Keratinocyte (primary cell): Measurements from ENCODE around the gene LUC7L3. TPM values are rescaled to one million over a fixed set of nuclear protein-coding genes. Genes with fewer than 3 reads are reported as not detected.

Source experiments
- DNase-seq: peaks from one replicate; pipeline ENCODE4 v3.0.0-alpha.2; 2011; ENCODE audit warnings: low read depth, missing footprints, low spot score
- FAIRE-seq: peaks from 2 replicates; lab custom pipeline; 2011; peaks lifted over from hg19 to GRCh38; lab: Jason Lieb, UNC
- H2AFZ ChIP-seq: 2 replicates; pipeline ENCODE4 v1.6.0; 2012; ENCODE audit warnings: low read length, control low read depth, inconsistent platforms; ENCODE audit not compliant: control insufficient read depth
- H3K27ac ChIP-seq: 2 replicates; pipeline ENCODE4 v1.5.1; 2011; ENCODE audit warnings: low read length; ENCODE audit not compliant: control insufficient read depth, insufficient read depth
- H3K27me3 ChIP-seq: 3 replicates; pipeline ENCODE4 v1.6.0; 2011; ENCODE audit warnings: low read length; ENCODE audit not compliant: control insufficient read depth, insufficient read depth; ENCODE audit errors: extremely low read depth
- H3K36me3 ChIP-seq, 2 experiments: 2 replicates in 1 of 2; 3 replicates in 1 of 2; pipeline ENCODE4 v1.5.1; 2011; ENCODE audit warnings: low read length in 2 of 2, mild to moderate bottlenecking in 1 of 2; ENCODE audit not compliant: control insufficient read depth in 2 of 2, insufficient read depth in 2 of 2; ENCODE audit errors: extremely low read depth in 1 of 2
- H3K4me1 ChIP-seq: 3 replicates; pipeline ENCODE4 v1.5.1; 2011; ENCODE audit warnings: low read length; ENCODE audit not compliant: control insufficient read depth, insufficient read depth; ENCODE audit errors: extremely low read depth
- H3K4me2 ChIP-seq: 3 replicates; pipeline ENCODE4 v1.6.0; 2011; ENCODE audit warnings: low read depth, low read length; ENCODE audit not compliant: control insufficient read depth, insufficient read depth; ENCODE audit errors: extremely low read depth
- H3K4me3 ChIP-seq, 3 experiments: fragments of 200-600 bp in 1 of 3; sonication (generic) in 1 of 3; 2 replicates in 2 of 3; 3 replicates in 1 of 3; pipeline ENCODE4 v1.5.1; 2011 to 2016; ENCODE audit warnings: low read length in 3 of 3, mild to moderate bottlenecking in 3 of 3, control low read depth in 2 of 3, inconsistent platforms in 1 of 3, low read depth in 1 of 3, mixed read lengths in 1 of 3, mixed run types in 1 of 3, moderate library complexity in 1 of 3; ENCODE audit not compliant: control insufficient read depth in 2 of 3, insufficient read depth in 2 of 3; ENCODE audit errors: extremely low read depth in 1 of 3
- H3K79me2 ChIP-seq: 2 replicates; pipeline ENCODE4 v1.6.0; 2012; ENCODE audit warnings: low read length; ENCODE audit not compliant: control insufficient read depth, insufficient read depth
- H3K9ac ChIP-seq: 3 replicates; pipeline ENCODE4 v1.6.0; 2011; ENCODE audit warnings: low read length; ENCODE audit not compliant: control insufficient read depth, insufficient read depth; ENCODE audit errors: extremely low read depth
- H3K9me1 ChIP-seq: 3 replicates; pipeline ENCODE4 v1.6.0; 2011; ENCODE audit warnings: low read length; ENCODE audit not compliant: control insufficient read depth, insufficient read depth; ENCODE audit errors: extremely low read depth
- H3K9me3 ChIP-seq: 2 replicates; pipeline ENCODE4 v1.5.1; 2012; ENCODE audit warnings: low read depth, low read length; ENCODE audit not compliant: control insufficient read depth
- H4K20me1 ChIP-seq: 3 replicates; pipeline ENCODE4 v1.6.0; 2011; ENCODE audit warnings: low read length; ENCODE audit not compliant: control insufficient read depth, insufficient read depth; ENCODE audit errors: extremely low read depth
- EZH2 ChIP-seq: IDR thresholded peaks from one replicate; pipeline ENCODE4 v1.6.1; 2012; ENCODE audit warnings: inconsistent platforms, mild to moderate bottlenecking, low read length, moderate library complexity
- dilution Hi-C: fragments of 300-500 bp; cut with MboI; formaldehyde crosslinking; loops from one replicate; pipeline ENCODE4 v1.7.0; 2020; ENCODE audit warnings: low sequenced_read_pairs; ENCODE audit not compliant: extremely low pct_ligation_motif_present
- polyA plus RNA-seq, 5 experiments: library from polyadenylated mRNA; depleted of rRNA in 3 of 5; stranded (reverse) in 3 of 5; stranded (forward) in 1 of 5; unstranded in 1 of 5; fragments of >200 nt; gene quantifications; 1 replicate in 1 of 5; 2 replicates in 3 of 5; 3 replicates in 1 of 5; pipeline versions ENCODE4 v1.2.1 to v1.2.3, GENCODE V29; 2011 to 2012; ENCODE audit warnings: missing spikeins in 2 of 5, low read depth in 1 of 5, low replicate concordance in 1 of 5
- TF ChIP-seq, protein P1 (sequence below), 3 experiments: IDR thresholded peaks in 1 of 3; conservative IDR thresholded peaks in 1 of 3; optimal IDR thresholded peaks in 1 of 3; 2 replicates in 2 of 3; 3 replicates in 1 of 3; pipeline versions ENCODE3 to v1.5.1; 2011; ENCODE audit warnings: low read length in 3 of 3, mild to moderate bottlenecking in 3 of 3, moderate library complexity in 2 of 3, control low read depth in 1 of 3, inconsistent platforms in 1 of 3; ENCODE audit not compliant: insufficient read depth in 2 of 3; ENCODE audit errors: extremely low read depth in 1 of 3

LUC7L3 gene
- polyA plus RNA-seq, 1 donor (not counting 4 experiments of a cell fraction or from before 2014, with no cell fraction given), result 92.4 TPM

- H3K79me2 ChIP-seq, result no peaks in the 10 kb centered on the region
- TF ChIP-seq, protein P1, sequence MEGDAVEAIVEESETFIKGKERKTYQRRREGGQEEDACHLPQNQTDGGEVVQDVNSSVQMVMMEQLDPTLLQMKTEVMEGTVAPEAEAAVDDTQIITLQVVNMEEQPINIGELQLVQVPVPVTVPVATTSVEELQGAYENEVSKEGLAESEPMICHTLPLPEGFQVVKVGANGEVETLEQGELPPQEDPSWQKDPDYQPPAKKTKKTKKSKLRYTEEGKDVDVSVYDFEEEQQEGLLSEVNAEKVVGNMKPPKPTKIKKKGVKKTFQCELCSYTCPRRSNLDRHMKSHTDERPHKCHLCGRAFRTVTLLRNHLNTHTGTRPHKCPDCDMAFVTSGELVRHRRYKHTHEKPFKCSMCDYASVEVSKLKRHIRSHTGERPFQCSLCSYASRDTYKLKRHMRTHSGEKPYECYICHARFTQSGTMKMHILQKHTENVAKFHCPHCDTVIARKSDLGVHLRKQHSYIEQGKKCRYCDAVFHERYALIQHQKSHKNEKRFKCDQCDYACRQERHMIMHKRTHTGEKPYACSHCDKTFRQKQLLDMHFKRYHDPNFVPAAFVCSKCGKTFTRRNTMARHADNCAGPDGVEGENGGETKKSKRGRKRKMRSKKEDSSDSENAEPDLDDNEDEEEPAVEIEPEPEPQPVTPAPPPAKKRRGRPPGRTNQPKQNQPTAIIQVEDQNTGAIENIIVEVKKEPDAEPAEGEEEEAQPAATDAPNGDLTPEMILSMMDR (optimal IDR thresholded peaks at IDR 0.05 in 1 of 3, IDR thresholded peaks at IDR 0.05 in 1 of 3, conservative IDR thresholded peaks at IDR 0.05 in 1 of 3; ENCODE audit: extremely low read depth in 1 of 3, insufficient read depth in 2 of 3, low read length in 3 of 3), result no peak
- TF ChIP-seq EZH2, result no peak
- H2AFZ ChIP-seq, result no peak overlapping the region
- dilution Hi-C loops, result no loop called here
- no peaks in the 10 kb centered on the region for H3K9me3 ChIP-seq
- H4K20me1 ChIP-seq, result no peaks in the 10 kb centered on the region
- no peak overlapping the region for H3K27ac ChIP-seq
- DNase-seq (no peak), FAIRE-seq (no peak)
- H3K9me1 ChIP-seq, result peaks cover 2% of the 10 kb centered on the region
- no peak overlapping the region for H3K9ac ChIP-seq
- peaks cover 10 to 28% of the 10 kb centered on the region in 2 experiments for H3K36me3 ChIP-seq
- no peaks in the 10 kb centered on the region for H3K27me3 ChIP-seq
- no peak overlapping the region for H3K4me3 ChIP-seq
- H3K4me1 ChIP-seq, result peaks cover 10% of the 10 kb centered on the region
- H3K4me2 ChIP-seq, result no peak overlapping the region
Observed at GRCh38 chr17:50677851-50678375, 41.5 kb upstream of the LUC7L3 start.

- H3K27me3 ChIP-seq, result no peaks in the 10 kb centered on the region
- no peak overlapping the region for H3K27ac ChIP-seq
- peaks cover 10 to 28% of the 10 kb centered on the region in 2 experiments for H3K36me3 ChIP-seq
- TF ChIP-seq EZH2, result no peak
- TF ChIP-seq, protein P1 (optimal IDR thresholded peaks at IDR 0.05 in 1 of 3, IDR thresholded peaks at IDR 0.05 in 1 of 3, conservative IDR thresholded peaks at IDR 0.05 in 1 of 3; ENCODE audit: extremely low read depth in 1 of 3, insufficient read depth in 2 of 3, low read length in 3 of 3), result no peak
- H3K79me2 ChIP-seq, result no peaks in the 10 kb centered on the region
- FAIRE-seq, result no peak
- no peak overlapping the region for H2AFZ ChIP-seq
- H3K4me2 ChIP-seq, result no peak overlapping the region
- DNase-seq, result no peak
- H3K9me1 ChIP-seq, result no peaks in the 10 kb centered on the region
- dilution Hi-C loops, result no loop called here
- no peaks in the 10 kb centered on the region for H4K20me1 ChIP-seq
- no peaks in the 10 kb centered on the region for H3K9me3 ChIP-seq
- H3K9ac ChIP-seq, result no peak overlapping the region
- no peak overlapping the region for H3K4me3 ChIP-seq
- H3K4me1 ChIP-seq, result peaks cover 2% of the 10 kb centered on the region
Observed at GRCh38 chr17:50679008-50679544, 40.3 kb upstream of the LUC7L3 start.
